Activated naive CD4-positive, alpha-beta T cell treated with Interleukin-2 at 50 U/mL for 16 hours (primary cell): ENCODE measurements around the gene CEBPZ.
A peak's percentile ranks its signal among the peaks of the same experiment; 100 is the strongest.
"Not testable (repeated sequence)": the region's sequence is repeated elsewhere in the genome, so short reads cannot be mapped to it uniquely, and the experiment has no call there.

Experiments
- DNase-seq: peaks from one replicate; pipeline ENCODE4 v3.0.0-alpha.2; 2020

The CEBPZ gene

GRCh38 chr2:37219046-37219445 is 12.3 kb downstream of the CEBPZ start:
- DNase-seq, result no peak

DNA sequence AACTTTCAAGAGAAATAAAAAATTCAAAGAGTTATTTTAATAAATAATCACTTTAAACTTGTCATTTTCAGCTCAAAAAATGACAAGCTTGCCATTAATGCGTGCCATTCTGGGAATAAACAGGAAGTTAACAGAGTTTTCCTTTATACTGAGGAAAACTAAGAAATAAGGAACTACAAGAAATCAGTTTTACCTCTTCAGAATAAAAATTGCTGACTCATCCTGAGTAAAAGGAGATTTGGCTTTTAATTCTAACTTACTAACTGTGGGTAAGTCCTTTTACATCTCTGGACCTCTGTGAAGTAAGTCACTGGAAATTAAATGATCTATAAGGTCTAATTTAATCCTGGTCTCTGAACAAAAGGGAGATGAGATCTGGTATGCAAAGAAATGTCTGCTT is 16.1 kb downstream of the CEBPZ start:
- DNase-seq, result no peak

- no peak for DNase-seq
Observed at GRCh38 chr2:37211939-37212338, 19.5 kb downstream of the CEBPZ start.

DNA sequence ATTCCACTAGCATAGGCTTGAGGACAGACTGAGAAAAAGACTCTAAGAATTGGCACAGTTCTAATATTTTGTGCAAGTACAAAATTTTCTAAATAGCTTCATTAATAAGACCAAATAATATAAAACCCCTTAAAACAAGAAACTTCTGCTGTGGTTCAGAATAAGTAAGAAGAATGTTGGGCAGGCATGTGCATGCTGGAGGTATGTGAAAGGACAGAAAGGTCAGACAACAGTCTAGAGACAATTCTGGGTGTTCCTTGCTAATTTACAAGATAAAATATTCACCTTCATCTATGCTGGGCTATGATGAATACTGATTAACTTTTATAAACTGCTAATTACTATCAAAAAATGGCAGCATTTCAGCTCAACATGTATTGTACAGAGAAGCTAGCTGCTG is 20.2 kb downstream of the CEBPZ start:
- DNase-seq, result no peak

DNA sequence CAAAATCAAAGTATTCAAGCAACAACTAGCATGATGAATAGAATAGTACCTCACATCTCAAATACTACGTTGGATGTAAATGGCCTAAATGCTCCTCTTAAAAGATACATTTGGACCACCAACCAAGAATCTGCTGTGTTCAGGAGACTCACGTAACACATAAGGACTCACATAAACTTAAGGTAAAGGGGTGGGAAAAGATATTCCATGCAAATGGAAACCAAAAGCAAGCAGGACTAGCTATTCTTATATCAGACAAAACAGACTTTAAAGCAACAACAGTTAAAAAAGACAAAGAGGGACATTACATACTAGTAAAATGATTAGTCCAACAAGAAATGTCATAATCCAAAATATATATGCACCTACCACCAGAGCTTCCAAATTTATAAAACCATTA is 24.6 kb downstream of the CEBPZ start:
- DNase-seq, result not testable (repeated sequence)

DNA sequence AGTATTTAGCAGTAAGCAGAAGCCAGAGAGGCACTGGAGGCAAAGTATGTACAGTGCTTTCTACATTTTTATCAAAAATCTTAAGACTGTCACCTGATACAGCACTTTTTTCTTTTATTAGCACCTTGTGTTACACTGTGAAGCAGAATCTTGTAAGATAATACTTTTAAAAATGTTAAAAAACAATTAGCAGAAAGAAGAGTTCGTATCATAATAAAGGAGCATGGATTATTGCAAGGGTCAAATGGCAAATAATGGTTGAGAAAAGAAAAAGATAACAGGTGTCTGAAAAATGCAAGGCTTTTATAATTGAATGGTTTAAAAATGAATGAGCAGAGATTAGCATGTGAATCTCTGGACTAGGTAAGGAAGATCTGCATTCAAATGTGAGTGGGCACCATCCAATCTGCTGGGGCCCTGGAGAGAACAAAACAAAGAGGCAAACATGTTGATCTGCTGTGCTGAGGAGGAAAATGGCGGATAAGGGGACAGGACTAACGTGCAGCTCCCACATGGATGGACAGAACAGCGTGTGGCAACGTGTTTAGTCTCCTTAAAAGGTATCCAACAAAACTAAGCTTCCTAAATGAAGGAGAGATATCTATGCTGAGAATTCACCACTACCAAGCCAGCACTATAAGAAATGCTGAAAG is 25.6 kb downstream of the CEBPZ start:
- no peak for DNase-seq

- not testable (repeated sequence) for DNase-seq
Observed at GRCh38 chr2:37205071-37205661, 26.2 kb downstream of the CEBPZ start.

DNA sequence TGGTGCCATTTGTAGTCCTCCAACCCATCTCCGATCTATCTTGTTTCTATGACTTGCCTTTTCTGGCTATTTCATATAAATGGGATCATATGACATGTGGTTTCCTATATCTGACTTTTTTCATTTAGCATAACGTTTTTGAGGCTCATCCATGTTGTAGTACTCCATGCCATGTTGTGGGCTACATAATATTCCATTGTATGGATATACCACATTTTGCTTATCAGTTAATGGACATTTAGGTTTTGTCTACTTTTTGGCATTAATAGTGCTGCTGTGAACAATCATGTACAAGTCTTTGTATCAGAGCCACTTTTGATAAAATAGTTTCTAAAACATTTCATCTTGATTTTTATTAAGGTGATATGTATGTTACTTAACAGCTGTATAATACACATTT is 27.7 kb downstream of the CEBPZ start:
- DNase-seq, result no peak

DNA sequence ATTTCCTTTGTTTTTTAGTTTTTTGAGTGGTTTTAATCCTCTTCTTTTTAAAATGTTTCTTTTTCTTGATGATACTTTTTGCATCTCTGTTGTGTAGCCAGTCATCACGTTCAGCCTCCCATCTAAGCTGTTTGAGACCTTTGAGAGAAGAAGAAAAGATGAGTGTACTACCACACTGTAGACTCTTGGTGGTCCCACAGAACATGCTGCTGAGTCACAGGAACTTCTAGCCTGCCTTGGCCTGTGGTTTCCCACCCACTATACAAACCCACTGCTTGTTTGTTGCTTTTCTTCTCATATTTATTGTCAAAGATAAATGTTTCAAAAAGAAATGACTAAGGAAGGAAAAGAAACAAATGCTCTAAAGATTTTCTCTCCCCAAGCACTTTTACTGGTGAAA is 29.6 kb downstream of the CEBPZ start:
- DNase-seq, result peak; percentile 28

GRCh38 chr2:37201208-37201607 is 30.2 kb downstream of the CEBPZ start:
- DNase-seq, result no peak

DNA sequence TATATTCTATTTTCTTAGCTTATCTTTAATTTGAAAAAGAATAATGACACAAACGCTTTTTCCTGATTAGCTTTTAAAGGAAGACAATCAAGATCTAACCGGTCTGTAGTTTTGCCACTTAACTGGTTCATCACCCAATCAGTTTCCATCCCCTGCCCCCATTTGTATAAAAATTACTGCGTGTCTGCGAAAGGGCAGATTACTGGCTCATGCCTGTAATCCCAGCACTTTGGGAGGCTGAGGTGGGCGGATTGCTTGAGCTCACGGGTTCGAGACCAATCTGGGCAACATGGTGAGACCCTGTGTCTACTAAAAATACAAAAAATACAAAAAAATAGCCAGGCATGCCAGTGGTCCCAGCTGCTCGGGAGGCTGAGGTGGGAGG is 32.7 kb downstream of the CEBPZ start:
- no peak for DNase-seq

- DNase-seq, result peak; percentile 90
Observed at GRCh38 chr2:37196320-37197195, 34.8 kb downstream of the CEBPZ start, which contains the start of gene CEBPZOS. CEBPZOS (plus strand) TSS chr2:37196496; CDS start chr2:37199705, 3,209 bp downstream.

- not testable (repeated sequence) for DNase-seq
Observed at GRCh38 chr2:37195862-37196319, 35.5 kb downstream of the CEBPZ start.

GRCh38 chr2:37192551-37192950 is 38.8 kb downstream of the CEBPZ start:
- no peak for DNase-seq

- no peak for DNase-seq
Observed at GRCh38 chr2:37191747-37192146, 39.6 kb downstream of the CEBPZ start.

DNA sequence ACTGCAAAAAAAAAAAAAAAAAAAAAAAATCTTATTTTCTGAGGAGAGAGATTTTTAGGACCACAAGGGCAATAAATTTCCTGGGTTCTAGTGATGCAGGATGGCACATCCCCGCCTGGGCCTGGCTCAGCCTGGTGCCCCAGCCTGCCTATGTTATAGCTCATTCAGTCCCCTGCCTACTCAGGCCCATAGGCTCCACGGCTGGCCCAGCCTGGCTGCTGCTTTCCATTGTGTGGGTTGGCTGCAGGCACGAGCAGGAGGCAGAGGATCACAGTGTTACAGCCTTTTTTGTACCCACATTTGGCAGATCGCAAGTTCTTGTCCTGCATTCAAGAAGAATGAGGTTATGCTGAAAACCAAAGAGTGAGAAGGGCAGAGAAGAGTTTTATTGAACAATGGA is 40.1 kb downstream of the CEBPZ start:
- DNase-seq, result no peak

DNA sequence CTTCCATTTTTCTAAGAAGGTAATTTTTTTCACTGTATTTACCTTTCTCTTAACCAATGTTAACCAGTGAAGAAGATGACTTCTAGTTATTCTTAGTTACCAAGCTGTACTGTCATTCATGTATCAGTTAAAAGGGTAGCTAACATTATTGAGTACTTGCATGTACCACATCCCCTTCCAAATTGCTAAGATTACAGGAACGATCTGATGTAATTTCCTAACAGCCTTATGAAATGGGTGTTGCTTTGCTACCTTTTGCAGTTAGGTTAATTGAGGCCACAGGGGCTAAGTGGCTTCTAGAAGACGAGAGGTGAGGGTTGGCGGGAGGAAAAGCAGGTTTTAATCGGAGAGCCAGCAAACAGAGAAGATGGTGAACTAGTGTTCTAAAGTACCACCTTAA is 41.1 kb downstream of the CEBPZ start:
- DNase-seq, result no peak

GRCh38 chr2:37189452-37190153 is 41.8 kb downstream of the CEBPZ start:
- DNase-seq, result no peak

- DNase-seq, result no peak
Observed at GRCh38 chr2:37188570-37188969, 42.8 kb downstream of the CEBPZ start, which contains the start of gene SULT6B1. SULT6B1 (minus strand) TSS chr2:37188670; CDS start chr2:37188640, 30 bp downstream.

- DNase-seq, result no peak
Observed at GRCh38 chr2:37181726-37182684, 49.4 kb downstream of the CEBPZ start.

GRCh38 chr2:37180640-37181039 is 50.8 kb downstream of the CEBPZ start:
- DNase-seq, result no peak
